ENCODE data around the gene AHSG.

GRCh38 chr3:186590580-186591295, 22.1 kb upstream of the AHSG start:
- TF ChIP-seq CTCF (IDR thresholded peaks at IDR 0.05) (no peak), POLR2A (IDR thresholded peaks at IDR 0.05) (no peak)

Measured in Peyer's patch (tissue), 4 donors.